Activated CD4-positive, alpha-beta T cell treated with anti-CD3 and anti-CD28 coated beads, Interleukin-2, Interleukin-4, amounts not matched to agents 100 ng/mL and 50 ng/mL, durations not matched to agents 16 hours and 8 hours (primary cell): ENCODE data around the gene THOP1.

Experiments used
- DNase-seq: peaks from one replicate; pipeline ENCODE4 v3.0.0-alpha.2; 2020; ENCODE audit warnings: low spot score

THOP1 gene

DNA sequence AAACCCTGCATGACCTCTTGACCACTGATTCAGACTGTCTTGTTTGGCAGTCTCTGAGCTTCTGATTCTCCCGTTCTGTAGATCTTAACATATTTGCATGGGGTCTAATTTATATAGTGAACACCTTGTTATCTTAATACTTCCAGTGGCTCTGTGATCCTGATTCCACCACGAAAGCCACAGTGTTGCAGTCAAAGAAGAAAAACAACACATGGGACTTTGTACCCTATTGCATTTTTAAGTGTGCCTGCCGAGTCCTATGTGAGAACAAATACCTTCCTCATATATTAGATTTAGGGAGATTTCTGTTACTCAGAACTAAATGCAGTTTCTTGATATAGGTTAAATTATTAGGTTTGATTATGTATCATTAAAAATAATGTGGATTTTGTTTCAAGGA is 69.5 kb downstream of the THOP1 start:
- no peak for DNase-seq

- no peak for DNase-seq
These were observed 71.3 kb downstream of the THOP1 start for GRCh38 chr19:2856457-2857050.

DNA sequence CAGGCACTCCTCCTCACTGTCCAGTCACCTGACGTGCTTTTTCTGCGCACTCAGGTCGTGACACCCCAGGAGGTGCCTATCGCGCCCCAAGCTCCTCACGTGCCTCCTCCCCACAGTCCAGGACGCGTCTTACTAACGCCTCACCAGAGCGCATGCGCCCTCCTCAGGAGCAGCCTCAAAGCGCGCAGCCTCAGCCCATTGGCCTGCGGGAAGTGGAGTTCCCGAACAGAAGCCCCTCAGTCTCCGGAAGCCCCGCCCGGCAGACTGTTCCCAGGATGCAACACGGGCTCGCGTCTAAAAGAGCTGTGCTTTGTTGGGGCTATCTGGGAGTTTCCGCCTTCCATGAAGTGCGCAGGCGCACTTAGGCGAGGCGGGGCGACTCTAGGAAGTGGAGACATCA is 73.6 kb downstream of the THOP1 start:
- no peak for DNase-seq

- no peak for DNase-seq
These were observed 78.5 kb downstream of the THOP1 start for GRCh38 chr19:2863816-2864215.
